H54 (cell line): ENCODE data around the gene MUC22.
"Not testable (repeated sequence)": the region's sequence is repeated elsewhere in the genome, so short reads cannot be mapped to it uniquely, and the experiment has no call there.

ENCODE experiments used
- DNase-seq: peaks from one replicate; pipeline ENCODE4 v3.0.0; 2011; ENCODE audit warnings: low spot score, mixed read lengths; ENCODE audit not compliant: insufficient read length
- FAIRE-seq: peaks from 3 replicates; lab custom pipeline; 2011; peaks lifted over from hg19 to GRCh38; lab: Jason Lieb, UNC
- POLR2A ChIP-seq: IDR thresholded peaks from 2 replicates; pipeline ENCODE4 v1.6.1; 2011; ENCODE audit warnings: low read depth, mild to moderate bottlenecking, low read length

MUC22 gene

DNA sequence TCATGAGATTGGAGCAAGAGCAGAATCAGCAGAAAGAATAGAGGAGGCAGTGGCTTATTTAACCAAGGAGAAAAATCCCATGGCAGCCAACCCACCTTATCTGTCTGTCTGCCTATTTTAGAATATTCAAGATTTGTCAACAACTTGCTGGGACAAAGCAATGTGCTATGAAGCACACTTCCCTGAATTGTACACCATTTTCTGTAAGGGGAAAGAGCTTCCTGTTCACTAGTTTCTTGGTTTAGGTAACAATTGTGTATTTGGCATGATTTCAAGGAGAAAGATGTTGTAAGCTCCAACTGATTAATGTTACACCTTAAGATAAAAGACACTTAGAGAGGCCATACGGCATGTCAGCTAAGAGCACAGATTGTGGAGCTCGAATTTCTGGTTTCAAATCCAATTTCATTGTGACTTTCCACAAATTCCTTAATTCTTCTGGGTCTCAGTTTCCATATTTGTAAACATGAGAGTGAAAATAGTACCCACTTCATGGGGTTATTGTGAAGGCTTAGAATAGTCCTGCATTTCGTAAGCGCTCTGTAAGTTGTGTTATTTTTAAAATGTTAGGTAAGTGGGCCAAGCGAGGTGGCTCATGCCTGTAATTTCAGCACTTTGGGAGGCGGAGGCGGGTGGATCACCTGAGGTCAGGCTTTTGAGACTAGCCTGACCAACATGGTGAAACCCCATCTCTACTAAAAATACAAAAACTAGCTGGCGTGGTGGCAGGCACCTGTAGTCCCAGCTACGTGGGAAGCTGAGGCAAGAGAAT lies 4.8 kb upstream of the MUC22 start:
- FAIRE-seq (no peak), DNase-seq (no peak)
- no peak for TF ChIP-seq POLR2A

GRCh38 chr6:31007694-31008093 lies 2.6 kb upstream of the MUC22 start:
- no peak for TF ChIP-seq POLR2A
- FAIRE-seq (peak; percentile 94), DNase-seq (peak; percentile 81)

- DNase-seq: peak; percentile 22
- FAIRE-seq: no peak
- TF ChIP-seq POLR2A: no peak
Observed at GRCh38 chr6:31008165-31008564, 2.1 kb upstream of the MUC22 start.

- no peak for FAIRE-seq
- no peak for DNase-seq
- TF ChIP-seq POLR2A: no peak
Observed at GRCh38 chr6:31009731-31010130, 543 bp upstream of the MUC22 start.

- DNase-seq (no peak), FAIRE-seq (no peak)
- no peak for TF ChIP-seq POLR2A
Observed at GRCh38 chr6:31011153-31011552, 879 bp downstream of the MUC22 start.

- TF ChIP-seq POLR2A: no peak
- no peak for FAIRE-seq
- DNase-seq: no peak
Observed at GRCh38 chr6:31016659-31017299, 6.5 kb downstream of the MUC22 start.

DNA sequence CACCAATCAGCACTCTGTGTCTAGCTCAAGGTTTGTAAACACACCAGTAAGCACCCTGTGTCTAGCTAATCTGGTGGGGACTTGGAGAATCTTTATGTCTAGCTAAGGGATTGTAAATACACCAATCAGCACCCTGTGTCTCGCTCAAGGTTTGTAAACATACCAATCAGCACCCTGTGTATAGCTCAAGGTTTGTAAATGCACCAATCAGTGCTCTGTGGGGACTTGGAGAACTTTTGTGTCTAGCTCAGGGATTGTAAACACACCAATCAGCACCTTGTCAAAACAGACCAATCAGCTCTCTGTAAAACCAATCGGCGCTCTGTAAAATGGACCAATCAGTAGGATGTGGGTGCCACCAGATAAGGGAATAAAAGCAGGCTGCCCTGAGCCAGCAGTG lies 7.2 kb downstream of the MUC22 start:
- not testable (repeated sequence) for DNase-seq

DNA sequence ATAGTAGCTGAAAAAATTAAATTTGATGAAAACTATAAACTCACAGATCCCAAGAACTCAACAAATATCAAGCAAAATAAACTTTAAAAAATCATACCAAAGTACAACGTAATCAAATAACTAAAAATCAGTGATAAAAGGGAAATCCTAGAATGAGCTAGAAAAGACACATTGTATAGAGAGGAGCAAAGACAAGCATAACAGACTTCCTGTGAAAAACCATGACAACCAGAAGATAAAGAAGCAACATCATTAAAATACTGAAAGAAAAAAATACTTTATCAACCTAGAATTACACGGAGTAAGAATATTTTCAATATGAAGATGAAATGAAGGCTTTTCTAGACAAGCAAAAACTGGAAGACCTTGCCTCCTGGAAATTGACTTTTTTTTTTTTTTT lies 9.8 kb downstream of the MUC22 start:
- DNase-seq (no peak), FAIRE-seq (no peak)
- no peak for TF ChIP-seq POLR2A

More for the DNA sequence above, 7.2 kb downstream of the MUC22 start:
- not testable (repeated sequence) for FAIRE-seq

- not testable (repeated sequence) for FAIRE-seq, DNase-seq
Observed at GRCh38 chr6:31020631-31021255, 10.5 kb downstream of the MUC22 start.

GRCh38 chr6:31021705-31022531 lies 11.6 kb downstream of the MUC22 start:
- DNase-seq, FAIRE-seq: not testable (repeated sequence)

GRCh38 chr6:31025595-31025994 lies 15.3 kb downstream of the MUC22 start:
- no peak for TF ChIP-seq POLR2A
- no peak for DNase-seq
- FAIRE-seq: no peak

DNA sequence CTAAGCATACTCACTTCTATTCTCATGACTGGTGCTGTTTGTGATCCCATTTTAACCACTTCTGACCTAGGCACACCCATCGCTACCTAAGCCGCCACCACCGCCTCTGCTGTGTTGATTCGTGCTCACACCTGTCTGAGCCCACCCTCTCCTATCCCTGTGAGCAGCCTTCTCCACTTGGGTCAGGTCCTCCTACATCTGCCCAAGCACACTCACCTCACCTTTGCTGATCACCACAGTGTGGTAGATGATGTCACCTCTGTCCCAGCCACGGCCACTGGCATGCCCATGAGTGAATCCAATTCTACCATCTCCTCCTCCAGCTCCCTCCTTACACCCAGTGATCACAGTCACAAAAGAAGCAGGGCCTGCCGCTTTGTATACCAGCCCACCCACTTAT lies 20.8 kb downstream of the MUC22 start:
- no peak for TF ChIP-seq POLR2A
- DNase-seq: no peak
- FAIRE-seq: no peak

GRCh38 chr6:31033075-31033474 lies 22.8 kb downstream of the MUC22 start:
- DNase-seq: no peak
- no peak for FAIRE-seq
- no peak for TF ChIP-seq POLR2A

DNA sequence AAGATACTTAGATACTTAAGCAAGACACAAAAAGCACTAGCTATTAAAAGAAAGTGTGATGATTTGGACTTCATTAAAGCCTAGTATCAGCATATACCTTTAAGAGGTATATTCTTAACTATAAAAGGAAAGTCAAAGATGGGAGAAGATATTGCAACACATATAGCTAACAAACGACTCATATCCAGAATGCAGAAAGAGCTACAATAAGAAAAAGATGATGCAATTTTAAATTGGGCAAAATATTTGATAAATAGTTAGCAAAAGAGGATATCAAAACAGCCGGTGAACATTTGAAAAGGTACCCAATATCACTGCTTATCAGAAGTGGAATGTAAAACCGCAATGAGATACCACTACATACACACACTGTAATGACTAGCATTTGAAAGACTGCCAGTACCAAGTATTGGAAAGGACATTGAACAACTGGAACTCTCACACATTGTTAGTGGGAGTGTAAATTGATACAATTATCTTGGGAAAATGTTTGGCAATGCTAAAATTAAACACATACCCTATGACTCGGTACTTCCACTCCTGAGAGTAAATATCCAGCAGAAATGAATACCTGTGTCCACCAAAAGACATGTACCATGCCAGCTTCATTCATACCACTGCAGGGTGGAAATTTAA lies 25.7 kb downstream of the MUC22 start:
- FAIRE-seq (no peak), DNase-seq (no peak)
- TF ChIP-seq POLR2A: no peak
